Erythroblast (primary cell): ENCODE results near the gene SF3B1.

Experiments used
- GATA1 ChIP-seq: IDR thresholded peaks from 2 replicates; pipeline ENCODE4 v1.6.1; 2011; ENCODE audit warnings: low read depth, mild to moderate bottlenecking, control low read depth, low read length, moderate library complexity
- POLR2A ChIP-seq: IDR thresholded peaks from 2 replicates; pipeline ENCODE4 v1.6.1; 2011; ENCODE audit warnings: mild to moderate bottlenecking, low read length

DNA sequence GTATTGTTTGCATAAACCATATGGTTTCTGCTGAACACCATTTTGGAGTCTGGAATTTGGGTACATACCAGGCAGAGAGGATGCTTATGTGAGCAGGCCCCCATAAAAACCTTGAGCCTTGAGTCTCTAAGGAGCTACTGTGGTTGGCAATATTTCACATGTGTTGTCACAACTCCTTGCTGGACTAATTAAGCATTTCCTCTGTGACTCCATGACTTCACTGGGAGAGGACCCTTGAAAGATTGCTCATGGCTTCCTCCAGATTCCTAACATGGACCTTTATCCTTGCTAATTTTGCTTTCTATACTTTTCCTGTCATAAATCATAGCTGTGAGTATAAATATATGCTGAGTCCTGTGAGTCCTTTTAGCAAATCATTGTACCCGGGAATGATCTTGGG lies 10.9 kb upstream of the SF3B1 start:
- no peak for TF ChIP-seq POLR2A
- no peak for TF ChIP-seq GATA1
